GM10266 (cell line): ENCODE measurements around the gene IKBKE.

Experiments used
- DNase-seq: peaks from one replicate; pipeline ENCODE4 v3.0.0; 2012; ENCODE audit errors: extremely low spot score
- TF ChIP-seq, protein P1 (sequence below): IDR thresholded peaks from 2 replicates; pipeline ENCODE4 v1.5.1; 2012; ENCODE audit warnings: mild to moderate bottlenecking, low read depth; ENCODE audit not compliant: control insufficient read depth, insufficient read depth; ENCODE audit errors: missing control alignments

Gene IKBKE

GRCh38 chr1:206460836-206461426 lies 9.3 kb upstream of the IKBKE start:
- TF ChIP-seq, protein P1, sequence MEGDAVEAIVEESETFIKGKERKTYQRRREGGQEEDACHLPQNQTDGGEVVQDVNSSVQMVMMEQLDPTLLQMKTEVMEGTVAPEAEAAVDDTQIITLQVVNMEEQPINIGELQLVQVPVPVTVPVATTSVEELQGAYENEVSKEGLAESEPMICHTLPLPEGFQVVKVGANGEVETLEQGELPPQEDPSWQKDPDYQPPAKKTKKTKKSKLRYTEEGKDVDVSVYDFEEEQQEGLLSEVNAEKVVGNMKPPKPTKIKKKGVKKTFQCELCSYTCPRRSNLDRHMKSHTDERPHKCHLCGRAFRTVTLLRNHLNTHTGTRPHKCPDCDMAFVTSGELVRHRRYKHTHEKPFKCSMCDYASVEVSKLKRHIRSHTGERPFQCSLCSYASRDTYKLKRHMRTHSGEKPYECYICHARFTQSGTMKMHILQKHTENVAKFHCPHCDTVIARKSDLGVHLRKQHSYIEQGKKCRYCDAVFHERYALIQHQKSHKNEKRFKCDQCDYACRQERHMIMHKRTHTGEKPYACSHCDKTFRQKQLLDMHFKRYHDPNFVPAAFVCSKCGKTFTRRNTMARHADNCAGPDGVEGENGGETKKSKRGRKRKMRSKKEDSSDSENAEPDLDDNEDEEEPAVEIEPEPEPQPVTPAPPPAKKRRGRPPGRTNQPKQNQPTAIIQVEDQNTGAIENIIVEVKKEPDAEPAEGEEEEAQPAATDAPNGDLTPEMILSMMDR, result no peak
- DNase-seq, result no peak

GRCh38 chr1:206461602-206462455 lies 8.4 kb upstream of the IKBKE start:
- peak; percentile 71 for DNase-seq
- TF ChIP-seq, protein P1, result peak; percentile 86

DNA sequence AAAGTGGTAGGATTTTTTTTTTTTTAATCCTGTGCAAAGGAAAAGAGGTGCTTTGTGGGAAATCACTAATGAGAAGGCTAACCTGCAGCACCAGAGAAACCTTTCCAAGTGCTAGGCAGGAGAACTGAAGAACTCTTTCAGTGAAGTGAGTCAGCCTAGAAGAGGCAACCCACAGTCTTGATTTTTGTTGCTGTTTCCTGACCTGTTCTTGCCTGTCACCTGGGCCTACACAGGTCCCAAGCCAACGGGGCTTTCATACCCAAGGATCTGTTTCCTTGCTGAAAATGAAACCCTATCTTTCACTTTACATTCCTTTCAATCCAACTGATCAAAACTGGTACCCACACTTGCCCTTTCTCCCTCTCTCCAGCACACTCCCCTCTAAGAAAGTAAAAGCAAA lies 7.1 kb upstream of the IKBKE start:
- TF ChIP-seq, protein P1, result no peak
- DNase-seq, result no peak

- TF ChIP-seq, protein P1, result no peak
- DNase-seq, result no peak
Measured at GRCh38 chr1:206463911-206464310, 6.4 kb upstream of the IKBKE start.

DNA sequence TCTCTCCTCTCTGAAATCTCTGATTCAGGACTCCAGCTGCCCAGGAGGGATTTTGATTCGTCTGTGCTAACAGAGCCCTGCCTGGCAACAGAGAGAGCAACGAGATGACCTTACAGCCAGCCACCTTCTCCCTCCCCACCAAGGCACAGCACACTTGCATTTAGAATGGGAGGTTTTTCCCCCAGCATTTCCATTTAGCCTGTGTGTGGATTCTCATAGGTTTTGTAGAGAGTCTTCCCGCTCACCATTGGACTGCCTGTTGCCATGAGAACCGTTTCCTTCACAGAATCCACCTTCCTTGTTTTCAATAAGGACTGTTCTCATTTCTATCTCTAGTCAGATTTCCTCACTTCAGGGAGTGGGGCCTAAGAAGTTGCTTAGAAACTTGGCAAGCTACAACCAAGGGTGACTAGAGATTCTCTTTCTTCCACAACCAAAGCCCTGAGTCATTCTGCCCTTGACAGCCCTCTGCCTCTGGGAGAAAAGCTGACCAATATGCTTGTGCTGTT lies 5.8 kb upstream of the IKBKE start:
- DNase-seq, result no peak
- TF ChIP-seq, protein P1, result no peak

GRCh38 chr1:206465951-206466350 lies 4.3 kb upstream of the IKBKE start:
- DNase-seq, result peak; percentile 49

More at GRCh38 chr1:206465951-206466350, 4.3 kb upstream of the IKBKE start:
- TF ChIP-seq, protein P1, result no peak
